Activated naive CD4-positive, alpha-beta T cell treated with anti-CD3 and anti-CD28 coated beads for 36 hours (primary cell): ENCODE data around the gene HSD3B2. TPM values are rescaled to one million over a fixed set of nuclear protein-coding genes. Genes with fewer than 3 reads are reported as not detected.

Source experiments
- CTCF ChIA-PET: fragments of 350-600 bp; sonication (Branson Sonifier 250); formaldehyde crosslinking; loops from one replicate; lab custom pipeline; 2021; ENCODE audit warnings: antibody characterized with exemption; lab: Charles Lee
- DNase-seq: peaks from one replicate; pipeline ENCODE4 v3.0.0-alpha.2; 2020
- H3K27ac Mint-ChIP-seq: one replicate; pipeline ENCODE4 v1.8.0; 2021; ENCODE audit warnings: mild to moderate bottlenecking, mixed read lengths
- H3K27me3 Mint-ChIP-seq: one replicate; pipeline ENCODE4 v1.8.0; 2021; ENCODE audit warnings: low read depth, mixed read lengths
- H3K36me3 Mint-ChIP-seq: one replicate; pipeline ENCODE4 v1.8.0; 2021; ENCODE audit warnings: low read depth, mixed read lengths
- H3K4me1 Mint-ChIP-seq: one replicate; pipeline ENCODE4 v1.8.0; 2021; ENCODE audit warnings: low read depth, mixed read lengths
- H3K4me3 Mint-ChIP-seq: one replicate; pipeline ENCODE4 v1.8.0; 2021; ENCODE audit warnings: mild to moderate bottlenecking, moderate library complexity, mixed read lengths
- H3K9me3 Mint-ChIP-seq: one replicate; pipeline ENCODE4 v1.8.0; 2021; ENCODE audit warnings: mixed read lengths
- intact Hi-C: fragments of 100-400 bp; cut with micrococcal nuclease; formaldehyde crosslinking; loops from one replicate; pipeline ENCODE4 v1.15.1; 2023
- total RNA-seq, 2 experiments: library from RNA; stranded (reverse); gene quantifications; one replicate each; pipeline ENCODE4 v1.2.3, GENCODE V29; 2021

Gene HSD3B2
- total RNA-seq, 2 experiments from 2014 or later = not detected

DNA sequence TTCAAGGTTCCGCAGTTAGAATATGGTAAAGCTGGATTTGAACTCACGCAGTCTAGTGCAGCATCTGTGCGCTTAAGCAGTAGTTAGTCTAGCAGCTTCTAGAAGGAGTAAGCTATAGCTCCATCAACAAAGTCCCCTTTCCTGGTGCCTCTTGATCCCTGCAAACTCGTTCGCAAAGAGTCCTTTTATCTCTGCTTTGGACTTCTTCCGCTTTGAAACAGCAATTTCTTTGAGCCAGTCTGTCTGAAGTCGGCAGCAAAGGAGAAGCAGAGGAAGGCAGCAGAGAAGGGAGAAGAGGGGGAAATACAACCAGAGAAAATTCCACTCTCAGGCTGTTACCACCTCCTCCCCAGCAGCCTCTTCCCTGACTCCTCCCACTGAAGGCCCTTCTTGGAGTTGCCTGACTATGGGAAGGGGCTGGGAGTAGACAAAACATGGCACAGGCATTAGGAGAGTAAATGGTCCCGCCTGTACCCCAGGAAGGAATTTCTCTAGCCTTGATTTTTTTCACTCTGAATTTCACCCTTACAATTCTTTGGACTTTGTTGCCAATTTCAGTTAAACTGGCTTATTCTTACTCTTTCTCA lies 25.9 kb downstream of the HSD3B2 start:
- H3K36me3 Mint-ChIP-seq = no peaks in the 10 kb centered on the region
- H3K4me3 Mint-ChIP-seq = no peak overlapping the region
- intact Hi-C loops = no loop called here
- no peaks in the 10 kb centered on the region for H3K4me1 Mint-ChIP-seq
- CTCF ChIA-PET = no interaction called here
- DNase-seq = no peak
- no peak overlapping the region for H3K27ac Mint-ChIP-seq
- no peaks in the 10 kb centered on the region for H3K9me3 Mint-ChIP-seq
- H3K27me3 Mint-ChIP-seq = peaks cover 13% of the 10 kb centered on the region

- no peak for DNase-seq
- Mint-ChIP-seq H3K27ac (no peak overlapping the region), H3K36me3 (no peaks in the 10 kb centered on the region), H3K4me3 (no peak overlapping the region), H3K9me3 (no peaks in the 10 kb centered on the region), H3K27me3 (peaks cover 13% of the 10 kb centered on the region), H3K4me1 (no peaks in the 10 kb centered on the region)
- intact Hi-C loops = no loop called here
- CTCF ChIA-PET = no interaction called here
Observed at GRCh38 chr1:119442756-119443155, 27.8 kb downstream of the HSD3B2 start.

DNA sequence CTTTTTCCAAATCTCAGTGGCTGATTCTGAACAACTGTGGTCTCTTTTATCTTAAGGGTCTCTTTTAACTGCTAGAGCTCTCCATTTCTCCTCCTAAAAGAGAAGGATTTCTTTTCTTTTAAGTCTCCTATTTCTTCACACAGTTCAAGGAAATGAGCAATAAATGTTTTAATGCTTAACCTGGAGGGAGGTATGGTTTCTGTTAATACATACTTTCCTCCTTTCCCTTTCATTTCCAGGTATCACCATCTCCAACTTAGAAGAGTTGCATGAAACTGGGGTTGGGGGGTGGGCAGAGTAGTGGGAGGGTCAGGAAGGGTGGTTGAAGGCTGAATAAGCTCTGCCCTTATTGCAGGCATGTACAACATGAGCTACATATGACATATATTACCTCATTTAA lies 31.4 kb downstream of the HSD3B2 start:
- CTCF ChIA-PET = no interaction called here
- Mint-ChIP-seq H3K27ac (no peak overlapping the region), H3K4me1 (no peaks in the 10 kb centered on the region), H3K9me3 (no peaks in the 10 kb centered on the region), H3K4me3 (no peak overlapping the region), H3K36me3 (no peaks in the 10 kb centered on the region), H3K27me3 (peaks cover 10% of the 10 kb centered on the region)
- DNase-seq = no peak
- intact Hi-C loops = no loop called here

DNA sequence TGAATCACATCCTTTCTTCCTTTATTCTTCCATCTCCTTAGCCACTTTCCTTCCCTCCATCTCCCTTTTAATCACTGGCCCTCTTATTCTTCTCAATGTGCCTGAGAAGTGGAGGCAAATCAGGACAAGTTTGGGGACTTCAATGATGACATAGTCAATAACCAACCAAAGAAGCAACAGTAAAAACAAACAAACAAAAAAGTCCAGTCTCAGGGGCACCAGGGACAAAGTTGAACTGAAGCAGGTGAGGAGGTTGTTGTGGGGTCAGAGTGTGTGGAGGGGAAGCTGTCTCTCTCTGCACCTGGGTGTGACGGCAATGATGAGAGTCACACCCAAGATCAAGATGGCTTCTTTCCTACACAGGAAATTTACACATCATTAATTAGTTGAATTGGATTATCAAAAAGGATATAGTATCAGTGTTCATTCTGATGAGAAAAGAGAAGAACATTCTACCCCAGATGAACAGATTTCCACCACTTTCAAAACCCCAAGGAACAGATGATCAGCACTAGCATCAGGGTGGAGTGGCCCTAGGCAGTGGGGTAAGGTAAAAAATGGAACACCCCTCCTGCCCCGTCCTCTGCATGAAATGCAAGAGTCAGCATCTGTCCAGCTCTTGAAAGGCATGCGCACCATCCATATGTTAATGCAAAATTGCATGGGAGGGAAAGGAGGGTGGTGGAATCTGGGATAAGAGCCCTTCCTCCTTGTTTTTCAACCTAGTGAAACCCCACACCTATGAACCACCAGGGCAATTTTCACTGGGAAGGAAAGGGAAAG lies 32.6 kb downstream of the HSD3B2 start:
- Mint-ChIP-seq H3K27me3 (peaks cover 5% of the 10 kb centered on the region), H3K36me3 (no peaks in the 10 kb centered on the region), H3K4me3 (no peak overlapping the region), H3K4me1 (no peaks in the 10 kb centered on the region), H3K27ac (no peak overlapping the region), H3K9me3 (no peaks in the 10 kb centered on the region)
- intact Hi-C loops = no loop called here
- DNase-seq = no peak
- CTCF ChIA-PET = interaction anchor here (0.6 kb wide), 1 partner anchor 155 kb away, joined by 3 read pairs; no protein-coding TSS in a partner anchor

GRCh38 chr1:119448127-119448511 lies 33.2 kb downstream of the HSD3B2 start:
- peaks cover 2% of the 10 kb centered on the region for H3K4me1 Mint-ChIP-seq
- no peak for DNase-seq

DNA sequence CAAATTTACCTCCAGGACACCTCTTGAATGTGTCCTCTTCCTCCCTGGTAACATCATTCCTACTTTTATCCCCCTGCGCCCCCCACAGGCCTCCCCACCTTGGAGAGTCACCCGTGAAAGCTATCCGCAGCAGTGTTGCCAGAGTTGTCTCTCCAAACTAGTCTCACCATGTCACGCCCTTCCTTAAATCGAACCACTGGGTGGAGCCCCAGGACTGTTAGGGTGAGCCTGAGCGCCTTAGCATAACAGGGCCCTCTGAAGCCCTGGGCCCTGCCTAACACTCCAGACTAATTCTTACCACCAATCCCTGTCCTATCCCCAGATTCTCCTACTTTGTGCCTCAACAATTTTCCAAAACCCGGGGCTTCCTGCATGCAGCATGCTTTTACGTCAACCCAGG lies 35.0 kb downstream of the HSD3B2 start:
- no peaks in the 10 kb centered on the region for H3K9me3 Mint-ChIP-seq
- no peaks in the 10 kb centered on the region for H3K36me3 Mint-ChIP-seq
- H3K27me3 Mint-ChIP-seq = peaks cover 4% of the 10 kb centered on the region
- no peak overlapping the region for H3K27ac Mint-ChIP-seq
- intact Hi-C loops = no loop called here
- DNase-seq = no peak
- H3K4me3 Mint-ChIP-seq = no peak overlapping the region
- H3K4me1 Mint-ChIP-seq = peaks cover 2% of the 10 kb centered on the region
- CTCF ChIA-PET = interaction anchor here (0.6 kb wide), 1 partner anchor 34 kb away, joined by 4 read pairs; no protein-coding TSS in a partner anchor

More at GRCh38 chr1:119448127-119448511, 33.2 kb downstream of the HSD3B2 start:
- CTCF ChIA-PET = interaction anchor here (0.6 to 0.7 kb wide), 2 partner anchors 119 to 155 kb away, joined by 3 read pairs; no protein-coding TSS in a partner anchor
- Mint-ChIP-seq H3K27me3 (peaks cover 4% of the 10 kb centered on the region), H3K4me3 (no peak overlapping the region), H3K9me3 (no peaks in the 10 kb centered on the region), H3K36me3 (no peaks in the 10 kb centered on the region), H3K27ac (no peak overlapping the region)
- intact Hi-C loops = no loop called here

DNA sequence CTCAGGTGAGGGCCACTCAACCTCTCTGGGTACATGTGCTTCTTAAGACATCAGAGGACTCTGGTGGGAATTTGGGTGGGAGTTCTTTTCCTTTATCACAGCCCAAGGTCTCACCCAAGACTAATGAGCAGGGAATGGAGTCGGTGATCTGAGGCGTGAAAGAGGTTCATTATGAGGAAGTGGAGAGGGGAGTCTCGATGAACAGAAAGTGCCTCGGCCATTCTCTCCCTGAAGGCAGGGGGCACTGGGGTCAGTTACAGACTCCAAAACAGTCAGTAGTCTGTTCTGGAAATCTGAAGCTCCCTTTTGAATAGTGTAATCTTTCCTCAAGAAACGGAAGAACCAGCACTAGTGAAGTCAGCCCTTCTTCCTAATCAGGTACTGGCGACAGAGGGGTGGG lies 36.2 kb downstream of the HSD3B2 start:
- Mint-ChIP-seq H3K36me3 (no peaks in the 10 kb centered on the region), H3K27ac (no peak overlapping the region), H3K9me3 (no peaks in the 10 kb centered on the region), H3K27me3 (peaks cover 2% of the 10 kb centered on the region), H3K4me1 (peaks cover 2% of the 10 kb centered on the region), H3K4me3 (no peak overlapping the region)
- intact Hi-C loops = no loop called here
- CTCF ChIA-PET = no interaction called here
- no peak for DNase-seq

DNA sequence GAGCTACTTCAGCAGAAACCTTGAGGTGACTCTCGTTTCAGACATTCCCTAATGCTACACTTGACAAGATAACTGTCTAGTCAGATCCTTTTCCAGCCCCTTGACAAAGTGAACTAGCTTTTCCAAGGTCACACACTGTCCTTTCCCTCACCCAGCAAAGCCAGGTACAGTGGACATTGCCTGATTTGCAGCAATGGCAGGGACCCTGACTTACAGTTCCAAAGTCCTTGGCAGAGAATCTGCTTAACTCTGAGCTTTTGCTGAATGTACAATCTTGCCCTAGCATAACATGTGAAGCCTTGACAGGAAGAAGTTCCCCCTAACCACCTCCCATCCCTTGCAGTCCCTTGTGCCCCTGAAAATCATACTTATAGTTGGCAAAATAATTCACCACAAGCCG lies 37.1 kb downstream of the HSD3B2 start:
- H3K4me3 Mint-ChIP-seq = no peak overlapping the region
- H3K4me1 Mint-ChIP-seq = peaks cover 2% of the 10 kb centered on the region
- no peaks in the 10 kb centered on the region for H3K9me3 Mint-ChIP-seq
- H3K27ac Mint-ChIP-seq = no peak overlapping the region
- CTCF ChIA-PET = no interaction called here
- no peak for DNase-seq
- peaks cover 2% of the 10 kb centered on the region for H3K27me3 Mint-ChIP-seq
- no peaks in the 10 kb centered on the region for H3K36me3 Mint-ChIP-seq
- intact Hi-C loops = no loop called here

DNA sequence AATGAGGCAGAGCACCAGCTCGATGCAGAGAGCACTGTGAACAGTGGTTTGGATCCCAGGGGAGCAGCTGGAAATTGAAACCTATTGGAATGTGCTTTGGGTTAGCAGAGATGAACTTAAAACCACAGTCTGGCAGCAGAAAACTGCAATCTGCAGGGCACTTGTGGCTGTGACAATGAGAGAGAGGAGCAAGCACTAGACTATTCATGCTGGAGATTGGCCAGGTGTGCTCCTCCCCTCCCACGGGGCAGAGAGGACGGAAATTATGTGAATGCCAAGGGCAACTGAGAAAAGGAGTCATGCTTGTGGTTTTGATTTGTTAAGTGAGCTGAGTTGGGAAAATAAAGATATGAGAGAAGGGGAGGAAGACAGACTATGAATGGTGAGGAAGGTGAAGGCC lies 38.1 kb downstream of the HSD3B2 start:
- intact Hi-C loops = no loop called here
- no peak overlapping the region for H3K4me3 Mint-ChIP-seq
- H3K9me3 Mint-ChIP-seq = no peaks in the 10 kb centered on the region
- H3K4me1 Mint-ChIP-seq = peaks cover 2% of the 10 kb centered on the region
- H3K27ac Mint-ChIP-seq = no peak overlapping the region
- H3K36me3 Mint-ChIP-seq = no peaks in the 10 kb centered on the region
- peaks cover 2% of the 10 kb centered on the region for H3K27me3 Mint-ChIP-seq
- DNase-seq = peak; percentile 14
- CTCF ChIA-PET = no interaction called here

- no peak for DNase-seq
- Mint-ChIP-seq H3K27ac (no peak overlapping the region), H3K9me3 (no peaks in the 10 kb centered on the region), H3K4me3 (no peak overlapping the region), H3K27me3 (no peaks in the 10 kb centered on the region), H3K36me3 (no peaks in the 10 kb centered on the region), H3K4me1 (no peaks in the 10 kb centered on the region)
- intact Hi-C loops = no loop called here
- CTCF ChIA-PET = no interaction called here
Observed at GRCh38 chr1:119462964-119463363, 48.0 kb downstream of the HSD3B2 start.

DNA sequence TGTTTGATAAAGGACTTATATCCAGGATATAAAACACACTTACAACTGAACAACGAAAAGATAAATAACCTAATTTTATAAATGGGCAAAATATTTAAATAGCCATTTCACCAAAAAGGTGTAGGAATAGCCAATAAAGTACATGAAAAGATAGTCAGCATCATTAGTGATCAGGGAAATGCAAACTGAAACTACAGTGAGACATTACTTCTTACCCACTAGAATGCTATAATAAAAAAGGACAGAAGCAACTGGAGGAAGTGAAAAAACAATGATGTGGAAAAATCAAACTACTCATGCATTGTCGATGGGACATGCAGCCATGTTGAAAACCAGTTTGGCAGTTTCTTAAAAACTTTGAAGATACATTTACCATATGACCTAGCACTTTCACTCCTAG lies 48.6 kb downstream of the HSD3B2 start:
- H3K9me3 Mint-ChIP-seq = no peaks in the 10 kb centered on the region
- DNase-seq = no peak
- no peaks in the 10 kb centered on the region for H3K36me3 Mint-ChIP-seq
- H3K27ac Mint-ChIP-seq = no peak overlapping the region
- intact Hi-C loops = no loop called here
- H3K4me1 Mint-ChIP-seq = no peaks in the 10 kb centered on the region
- CTCF ChIA-PET = no interaction called here
- no peak overlapping the region for H3K4me3 Mint-ChIP-seq
- no peaks in the 10 kb centered on the region for H3K27me3 Mint-ChIP-seq

- H3K27me3 Mint-ChIP-seq = peaks cover 9% of the 10 kb centered on the region
- CTCF ChIA-PET = no interaction called here
- H3K9me3 Mint-ChIP-seq = no peaks in the 10 kb centered on the region
- DNase-seq = no peak
- H3K4me1 Mint-ChIP-seq = no peaks in the 10 kb centered on the region
- H3K36me3 Mint-ChIP-seq = no peaks in the 10 kb centered on the region
- intact Hi-C loops = no loop called here
- H3K4me3 Mint-ChIP-seq = no peak overlapping the region
- H3K27ac Mint-ChIP-seq = no peak overlapping the region
Observed at GRCh38 chr1:119466445-119466844, 51.5 kb downstream of the HSD3B2 start.

DNA sequence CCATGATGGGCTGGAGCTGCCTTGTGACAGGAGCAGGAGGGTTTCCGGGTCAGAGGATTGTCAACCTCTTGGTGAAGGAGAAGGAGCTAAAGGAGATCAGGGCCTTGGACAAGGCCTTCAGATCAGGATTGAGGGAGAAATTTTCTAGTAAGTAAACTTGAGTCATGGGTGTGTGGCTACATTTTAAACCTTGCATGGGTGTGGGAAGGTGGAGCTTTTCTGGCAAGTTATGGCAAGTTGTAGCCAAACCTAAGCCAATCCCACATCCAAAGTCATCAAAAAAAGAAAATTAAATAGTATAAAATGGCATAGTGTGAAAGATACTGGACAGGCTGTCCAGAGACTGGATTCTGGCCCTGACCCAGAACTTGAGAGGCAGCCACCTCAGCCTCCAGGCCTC lies 52.3 kb downstream of the HSD3B2 start:
- intact Hi-C loops = no loop called here
- CTCF ChIA-PET = no interaction called here

More for the DNA sequence above, 52.3 kb downstream of the HSD3B2 start:
- no peak overlapping the region for H3K27ac Mint-ChIP-seq
- H3K36me3 Mint-ChIP-seq = no peaks in the 10 kb centered on the region
- peaks cover 9% of the 10 kb centered on the region for H3K27me3 Mint-ChIP-seq
- no peak overlapping the region for H3K4me3 Mint-ChIP-seq
- no peaks in the 10 kb centered on the region for H3K4me1 Mint-ChIP-seq
- no peaks in the 10 kb centered on the region for H3K9me3 Mint-ChIP-seq
- DNase-seq = no peak
